EL (cell line): ENCODE data around the gene NES.

ENCODE experiments used
- DNase-seq: peaks from one replicate; pipeline ENCODE4 v3.0.0-alpha.2; 2016

Gene NES, protein sequence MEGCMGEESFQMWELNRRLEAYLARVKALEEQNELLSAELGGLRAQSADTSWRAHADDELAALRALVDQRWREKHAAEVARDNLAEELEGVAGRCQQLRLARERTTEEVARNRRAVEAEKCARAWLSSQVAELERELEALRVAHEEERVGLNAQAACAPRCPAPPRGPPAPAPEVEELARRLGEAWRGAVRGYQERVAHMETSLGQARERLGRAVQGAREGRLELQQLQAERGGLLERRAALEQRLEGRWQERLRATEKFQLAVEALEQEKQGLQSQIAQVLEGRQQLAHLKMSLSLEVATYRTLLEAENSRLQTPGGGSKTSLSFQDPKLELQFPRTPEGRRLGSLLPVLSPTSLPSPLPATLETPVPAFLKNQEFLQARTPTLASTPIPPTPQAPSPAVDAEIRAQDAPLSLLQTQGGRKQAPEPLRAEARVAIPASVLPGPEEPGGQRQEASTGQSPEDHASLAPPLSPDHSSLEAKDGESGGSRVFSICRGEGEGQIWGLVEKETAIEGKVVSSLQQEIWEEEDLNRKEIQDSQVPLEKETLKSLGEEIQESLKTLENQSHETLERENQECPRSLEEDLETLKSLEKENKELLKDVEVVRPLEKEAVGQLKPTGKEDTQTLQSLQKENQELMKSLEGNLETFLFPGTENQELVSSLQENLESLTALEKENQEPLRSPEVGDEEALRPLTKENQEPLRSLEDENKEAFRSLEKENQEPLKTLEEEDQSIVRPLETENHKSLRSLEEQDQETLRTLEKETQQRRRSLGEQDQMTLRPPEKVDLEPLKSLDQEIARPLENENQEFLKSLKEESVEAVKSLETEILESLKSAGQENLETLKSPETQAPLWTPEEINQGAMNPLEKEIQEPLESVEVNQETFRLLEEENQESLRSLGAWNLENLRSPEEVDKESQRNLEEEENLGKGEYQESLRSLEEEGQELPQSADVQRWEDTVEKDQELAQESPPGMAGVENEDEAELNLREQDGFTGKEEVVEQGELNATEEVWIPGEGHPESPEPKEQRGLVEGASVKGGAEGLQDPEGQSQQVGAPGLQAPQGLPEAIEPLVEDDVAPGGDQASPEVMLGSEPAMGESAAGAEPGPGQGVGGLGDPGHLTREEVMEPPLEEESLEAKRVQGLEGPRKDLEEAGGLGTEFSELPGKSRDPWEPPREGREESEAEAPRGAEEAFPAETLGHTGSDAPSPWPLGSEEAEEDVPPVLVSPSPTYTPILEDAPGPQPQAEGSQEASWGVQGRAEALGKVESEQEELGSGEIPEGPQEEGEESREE (N-terminal part only)

DNA sequence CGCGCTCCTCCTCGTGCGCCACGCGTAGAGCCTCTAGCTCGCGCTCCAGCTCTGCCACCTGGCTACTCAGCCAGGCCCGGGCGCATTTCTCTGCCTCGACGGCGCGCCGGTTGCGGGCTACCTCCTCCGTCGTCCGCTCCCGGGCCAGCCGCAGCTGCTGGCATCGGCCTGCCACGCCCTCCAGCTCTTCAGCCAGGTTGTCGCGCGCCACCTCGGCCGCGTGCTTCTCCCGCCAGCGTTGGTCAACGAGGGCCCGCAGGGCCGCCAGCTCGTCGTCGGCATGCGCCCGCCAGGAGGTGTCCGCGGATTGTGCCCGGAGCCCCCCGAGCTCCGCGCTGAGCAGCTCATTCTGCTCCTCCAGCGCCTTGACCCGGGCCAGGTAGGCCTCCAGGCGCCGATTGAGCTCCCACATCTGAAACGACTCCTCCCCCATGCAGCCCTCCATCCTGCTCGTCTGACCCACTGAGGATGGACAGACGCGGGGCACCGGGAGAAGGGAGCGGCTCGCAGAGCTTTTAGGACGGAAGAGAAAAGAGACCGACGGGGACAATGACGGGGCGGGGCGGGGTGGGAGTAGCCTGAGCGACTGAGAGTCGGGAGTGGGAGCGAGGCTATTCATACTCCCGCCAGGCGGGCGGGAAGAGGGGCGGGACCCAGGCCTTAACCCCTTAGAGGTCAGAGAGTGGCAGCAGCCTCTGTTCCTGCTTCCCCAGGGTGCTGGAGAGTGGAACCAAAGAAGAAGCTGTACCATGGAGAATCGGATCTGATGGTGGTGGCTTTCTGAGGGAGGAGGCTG, at the start of gene NES:
Gene NES, minus strand, starts transcription at position 588 of the 796 bp plus-strand sequence. Its CDS starts 143 bp downstream, at position 445.
- peak; percentile 68 for DNase-seq

DNA sequence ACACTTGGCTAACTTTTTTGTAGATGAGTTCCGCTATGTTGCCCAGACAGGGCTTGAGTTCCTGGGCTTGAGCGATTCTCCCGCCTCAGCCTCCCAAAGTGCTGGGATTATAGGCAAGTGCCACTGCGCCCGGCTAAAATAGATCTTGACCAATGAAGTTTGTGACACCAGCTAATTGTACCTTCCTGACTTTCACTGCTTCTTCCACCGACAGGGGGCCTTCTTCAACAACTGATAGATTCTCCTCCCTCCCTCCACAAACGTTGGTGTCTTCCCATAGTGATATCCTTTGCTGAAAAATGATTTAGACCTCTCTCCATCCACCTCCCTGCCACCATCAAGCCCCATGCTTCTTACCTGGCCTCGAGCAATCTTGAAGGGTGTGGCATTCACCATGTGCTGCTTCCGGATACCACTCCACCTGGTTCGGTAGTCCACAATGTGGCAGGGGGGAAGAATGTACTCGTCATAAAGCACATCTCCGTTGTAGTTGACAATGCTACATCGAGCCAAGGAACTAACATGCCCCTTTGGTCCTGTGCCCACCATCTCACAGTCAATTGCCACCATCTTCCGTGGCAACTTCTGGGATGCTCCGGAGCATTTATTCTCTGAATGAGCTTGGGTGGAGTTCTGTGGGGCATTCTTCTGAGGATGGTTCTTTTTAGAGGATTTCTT, 49.5 kb upstream of the NES start:
- DNase-seq, result peak; percentile 76

DNA sequence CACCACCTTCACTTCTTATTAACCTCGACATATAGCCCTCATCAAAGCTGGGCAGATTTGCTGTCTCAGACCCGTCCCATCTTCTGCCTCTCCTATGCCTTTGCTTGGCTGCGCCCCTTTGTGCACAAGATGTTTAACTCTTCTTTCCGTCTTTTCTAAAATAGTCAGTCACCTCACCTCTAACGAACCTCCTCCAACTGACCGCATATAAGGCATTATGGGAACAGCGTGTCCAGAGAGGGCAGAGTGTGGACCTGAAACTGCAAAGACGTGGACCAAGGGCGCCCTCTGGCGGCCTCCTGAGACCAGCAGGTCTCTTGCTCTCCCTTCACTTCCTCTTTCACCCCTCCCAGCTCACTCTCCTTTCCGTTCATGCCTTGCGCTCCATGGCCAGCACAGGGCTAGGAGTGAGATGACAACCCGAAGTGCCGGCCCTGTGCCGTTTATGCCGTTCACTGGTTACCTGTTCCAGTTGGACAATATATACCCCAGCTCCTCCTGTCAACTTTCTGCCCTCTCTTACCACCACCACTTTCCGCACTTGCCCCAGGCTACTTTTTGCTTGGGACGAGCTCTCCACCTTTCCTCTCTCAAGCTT, 48.6 kb upstream of the NES start:
- DNase-seq, result peak; percentile 92

GRCh38 chr1:156721535-156721934, 44.3 kb upstream of the NES start:
- no peak for DNase-seq

DNA sequence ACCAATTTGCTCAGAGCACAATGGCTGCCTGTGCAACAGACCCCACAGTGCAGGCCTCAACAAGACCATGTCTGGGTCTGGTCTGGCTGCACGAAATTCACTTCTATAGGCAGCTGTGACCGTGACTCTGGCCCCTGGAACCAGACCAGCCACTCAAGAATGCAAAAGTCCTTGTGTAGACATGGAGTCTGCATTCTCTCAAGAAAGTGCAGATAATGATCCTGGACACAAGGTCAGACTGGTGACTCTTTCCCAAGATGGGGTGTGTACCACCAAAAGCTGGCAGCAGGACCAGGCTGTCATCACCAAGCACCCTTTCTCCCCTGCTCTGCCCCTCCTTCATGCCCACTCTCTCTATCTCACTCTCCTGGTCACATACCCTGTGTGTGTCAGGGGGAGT, 43.9 kb upstream of the NES start:
- no peak for DNase-seq

- no peak for DNase-seq
Measured at GRCh38 chr1:156717351-156717750, 40.1 kb upstream of the NES start.

DNA sequence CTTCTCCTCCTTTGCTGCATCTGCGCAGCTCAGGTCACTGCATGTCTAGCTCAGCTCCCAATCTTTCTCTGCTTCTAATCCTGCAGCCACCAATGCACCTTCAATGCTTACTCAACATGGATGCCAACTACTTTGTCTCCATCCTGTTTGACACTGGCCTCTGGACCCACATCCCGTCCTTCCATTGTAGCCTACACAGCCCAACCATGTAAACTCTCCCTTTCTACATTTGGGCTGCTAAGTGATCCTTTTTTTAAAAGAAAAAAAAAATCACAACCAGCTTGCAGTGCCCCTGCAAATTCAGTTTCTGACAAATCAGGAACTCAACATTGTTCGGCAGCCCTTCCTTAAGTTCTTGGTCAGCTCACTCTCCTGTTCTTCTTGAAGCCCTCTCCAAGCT, 37.6 kb upstream of the NES start:
- no peak for DNase-seq

GRCh38 chr1:156712626-156713025, 35.4 kb upstream of the NES start:
- peak; percentile 70 for DNase-seq

- peak; percentile 52 for DNase-seq
Measured at GRCh38 chr1:156711011-156711817, 34.0 kb upstream of the NES start.

DNA sequence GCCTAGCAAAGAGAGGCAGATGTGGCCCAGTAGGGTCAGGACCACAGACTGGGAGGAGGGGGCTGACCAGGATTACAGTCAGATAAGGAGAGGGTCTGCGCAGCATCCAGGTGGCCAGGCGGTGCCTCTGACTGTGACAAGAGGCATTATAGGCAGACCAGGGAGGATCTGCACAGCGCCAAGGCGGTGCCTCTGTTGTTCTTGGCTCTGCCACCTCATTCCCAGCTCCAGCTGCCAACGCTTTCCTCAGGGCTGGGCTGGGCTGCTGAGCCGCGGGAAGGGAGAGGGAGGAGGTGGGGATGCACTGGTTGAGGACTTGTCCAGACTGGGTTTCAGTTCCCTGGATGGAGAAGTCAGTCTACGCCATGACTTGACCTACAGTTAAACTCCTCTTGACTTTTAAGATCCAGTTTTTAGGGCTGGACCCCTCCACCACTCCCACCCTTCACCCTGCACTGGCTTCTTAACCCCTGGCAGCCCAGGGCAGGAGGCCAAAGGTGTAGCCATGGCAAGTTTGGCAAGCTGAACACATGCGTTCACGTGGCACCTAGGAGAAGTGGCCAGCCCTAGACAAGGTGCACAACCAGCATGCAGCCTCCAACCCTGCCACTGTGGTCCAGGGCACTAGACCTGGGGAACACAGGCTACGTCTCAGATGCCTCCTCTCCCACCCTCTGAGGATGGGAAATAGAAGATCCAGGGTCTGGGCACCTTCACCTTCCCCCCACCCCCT, 32.7 kb upstream of the NES start:
- peak; percentile 78 for DNase-seq

DNA sequence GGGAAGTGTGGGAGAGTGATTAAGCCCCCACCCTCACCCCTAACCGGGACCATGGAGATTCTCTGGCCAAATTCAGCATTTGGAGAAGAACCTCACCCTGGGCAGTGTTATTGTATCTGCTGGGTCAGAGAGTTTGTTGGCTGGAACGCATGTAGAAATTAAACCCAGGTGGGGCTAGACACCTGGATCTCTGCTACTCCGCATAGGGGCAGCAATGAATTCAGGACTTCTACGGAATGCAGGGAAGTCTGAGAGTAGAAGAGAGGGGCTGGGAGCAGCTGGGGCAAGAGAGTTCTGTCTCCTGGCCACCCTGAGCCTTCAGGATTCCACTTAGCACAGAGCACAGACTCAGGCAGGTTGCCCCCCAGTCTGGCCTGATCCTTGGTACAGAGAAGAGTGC, 31.8 kb upstream of the NES start:
- no peak for DNase-seq

DNA sequence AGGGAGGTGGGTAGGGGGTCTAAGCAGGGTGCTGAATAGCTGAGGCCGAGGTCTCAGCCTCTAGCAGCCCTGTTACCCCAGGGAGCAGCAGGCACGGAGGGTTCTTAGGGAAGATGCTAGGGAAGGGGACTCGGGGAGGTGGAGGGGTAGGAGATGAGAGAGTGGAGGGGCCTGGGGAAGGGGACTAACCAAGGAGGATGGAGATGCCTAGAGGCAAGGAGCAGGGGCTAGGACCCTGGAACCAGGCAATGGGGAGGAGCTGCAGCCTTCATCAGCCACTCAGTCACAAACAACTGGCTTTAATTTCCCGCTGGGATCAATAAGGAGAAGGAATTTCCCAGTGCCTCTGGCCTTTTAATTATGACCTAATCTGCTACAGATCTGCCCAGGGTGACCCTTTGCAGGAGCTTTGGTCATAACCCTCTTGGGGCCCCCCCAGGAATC, 31.0 kb upstream of the NES start:
- DNase-seq, result no peak

- DNase-seq, result peak; percentile 63
Measured at GRCh38 chr1:156707417-156708217, 30.4 kb upstream of the NES start.

DNA sequence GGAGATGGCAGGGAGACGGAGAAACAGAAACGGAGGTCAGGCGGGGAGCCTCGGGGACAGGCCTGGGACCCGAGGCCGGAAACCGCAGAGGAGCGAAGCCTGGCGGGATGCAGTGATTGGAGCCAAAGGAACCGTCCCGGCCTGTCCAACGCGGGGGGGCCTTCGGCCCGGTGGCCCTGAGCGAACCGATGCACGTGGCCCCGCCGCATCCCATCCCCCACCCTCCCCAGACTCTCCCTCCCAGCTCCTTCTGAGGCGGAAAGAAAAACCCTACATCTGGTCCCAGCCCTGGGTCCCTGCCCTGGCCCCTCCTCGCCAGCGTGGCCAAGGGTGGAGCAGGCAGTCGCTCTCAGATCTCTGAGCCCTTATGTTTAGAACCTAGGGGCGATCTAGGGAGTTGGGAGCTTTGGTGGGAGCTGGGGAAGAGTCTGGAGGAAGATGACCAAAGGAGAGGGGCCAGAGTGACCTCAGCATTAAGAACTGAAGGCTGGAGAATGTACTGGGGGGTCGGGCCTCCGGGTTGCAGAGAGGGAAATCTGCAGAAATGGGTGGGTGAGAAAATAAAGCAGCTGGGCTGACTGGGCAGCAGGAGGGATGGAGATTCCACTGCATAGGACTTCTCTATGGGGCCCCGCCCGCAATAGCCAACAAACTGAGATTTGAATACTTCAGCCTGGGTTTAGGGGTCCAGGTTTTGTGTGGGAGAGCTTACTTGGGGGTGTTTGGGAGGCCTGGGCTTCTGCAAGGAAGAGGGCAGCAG, 29.6 kb upstream of the NES start:
- DNase-seq, result no peak

DNA sequence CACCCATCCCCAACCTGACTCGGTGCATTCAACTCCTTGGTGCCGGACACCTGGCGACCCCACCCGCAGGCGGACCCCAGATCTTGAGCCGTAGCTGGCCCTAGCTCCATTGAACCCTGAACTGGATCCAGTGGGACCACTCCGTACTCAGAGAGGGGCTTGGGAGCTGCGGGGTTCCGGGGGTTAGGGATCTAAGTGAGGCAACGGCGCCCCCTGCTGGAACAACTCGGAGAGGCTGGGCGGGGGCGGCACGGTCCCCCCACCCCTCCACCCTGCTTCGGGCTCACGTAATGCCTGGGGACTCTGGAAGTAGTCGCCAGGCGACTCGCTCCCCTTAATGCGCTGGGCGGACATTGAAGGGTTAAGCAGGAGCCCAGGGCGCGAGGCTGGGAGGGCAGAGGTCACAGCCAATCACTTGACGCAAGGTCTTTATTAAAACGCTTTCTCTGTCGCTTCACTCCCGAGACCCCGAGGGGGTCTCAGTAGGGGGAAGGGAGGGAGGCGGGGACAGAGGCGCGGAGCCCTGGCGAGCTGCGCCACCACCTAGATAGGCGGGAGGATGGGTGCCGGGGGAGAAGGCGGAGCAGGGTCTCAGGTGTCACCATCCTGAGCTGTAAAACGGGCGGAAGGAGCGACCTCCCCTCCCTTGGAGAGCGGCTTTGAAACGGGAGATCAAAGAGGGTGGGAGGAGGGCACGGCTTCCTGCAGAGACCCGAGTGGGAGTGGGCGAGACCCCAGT, 28.9 kb upstream of the NES start:
- DNase-seq, result peak; percentile 57

DNA sequence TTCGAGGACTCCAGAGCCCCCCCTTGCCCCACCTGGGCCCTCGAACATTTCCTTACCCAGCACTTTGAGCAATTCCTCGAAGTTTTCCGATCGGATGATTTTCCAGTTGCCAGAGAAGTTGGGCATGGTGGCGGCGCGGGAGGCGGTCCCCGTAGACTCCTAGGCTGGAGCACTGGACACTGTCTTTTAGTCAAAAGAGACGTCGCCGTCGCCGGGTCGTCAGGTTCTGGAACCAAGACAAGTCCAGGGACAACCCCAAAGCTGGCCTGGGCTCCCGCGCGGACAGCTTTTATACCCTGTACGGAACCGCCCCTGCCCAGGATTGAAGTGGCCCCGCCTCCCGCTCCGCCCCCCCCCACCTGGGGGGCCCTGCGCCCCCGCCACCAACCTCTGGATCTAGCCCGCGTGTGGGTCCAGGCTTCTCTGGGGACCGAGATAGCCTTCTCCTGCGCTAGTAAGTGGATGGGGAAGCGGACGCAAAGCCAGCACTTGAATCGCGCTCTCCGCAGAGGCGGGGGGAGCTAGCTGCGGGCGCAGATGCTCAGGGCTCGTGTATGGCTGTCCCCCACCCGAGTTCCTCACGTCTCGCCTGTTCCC, 28.2 kb upstream of the NES start, which contains the start of gene CRABP2:
Gene CRABP2, minus strand, starts transcription at position 263 of the 597 bp plus-strand sequence. Its CDS starts 137 bp downstream, at position 126.
- DNase-seq, result no peak
